Stimulated activated CD8-positive, alpha-beta memory T cell treated with anti-CD3 and anti-CD28 coated beads, Interleukin-4, amount 100 ng/mL, for 1 hour (primary cell): ENCODE results near the gene BAG5.
"Not testable (repeated sequence)": the region's sequence is repeated elsewhere in the genome, so short reads cannot be mapped to it uniquely, and the experiment has no call there.

Experiments used
- DNase-seq, 2 donors: peaks; one replicate each; pipeline ENCODE4 v3.0.0-alpha.2; 2020; ENCODE audit warnings: low read depth in 2 of 2, low spot score in 1 of 2

The BAG5 gene

DNA sequence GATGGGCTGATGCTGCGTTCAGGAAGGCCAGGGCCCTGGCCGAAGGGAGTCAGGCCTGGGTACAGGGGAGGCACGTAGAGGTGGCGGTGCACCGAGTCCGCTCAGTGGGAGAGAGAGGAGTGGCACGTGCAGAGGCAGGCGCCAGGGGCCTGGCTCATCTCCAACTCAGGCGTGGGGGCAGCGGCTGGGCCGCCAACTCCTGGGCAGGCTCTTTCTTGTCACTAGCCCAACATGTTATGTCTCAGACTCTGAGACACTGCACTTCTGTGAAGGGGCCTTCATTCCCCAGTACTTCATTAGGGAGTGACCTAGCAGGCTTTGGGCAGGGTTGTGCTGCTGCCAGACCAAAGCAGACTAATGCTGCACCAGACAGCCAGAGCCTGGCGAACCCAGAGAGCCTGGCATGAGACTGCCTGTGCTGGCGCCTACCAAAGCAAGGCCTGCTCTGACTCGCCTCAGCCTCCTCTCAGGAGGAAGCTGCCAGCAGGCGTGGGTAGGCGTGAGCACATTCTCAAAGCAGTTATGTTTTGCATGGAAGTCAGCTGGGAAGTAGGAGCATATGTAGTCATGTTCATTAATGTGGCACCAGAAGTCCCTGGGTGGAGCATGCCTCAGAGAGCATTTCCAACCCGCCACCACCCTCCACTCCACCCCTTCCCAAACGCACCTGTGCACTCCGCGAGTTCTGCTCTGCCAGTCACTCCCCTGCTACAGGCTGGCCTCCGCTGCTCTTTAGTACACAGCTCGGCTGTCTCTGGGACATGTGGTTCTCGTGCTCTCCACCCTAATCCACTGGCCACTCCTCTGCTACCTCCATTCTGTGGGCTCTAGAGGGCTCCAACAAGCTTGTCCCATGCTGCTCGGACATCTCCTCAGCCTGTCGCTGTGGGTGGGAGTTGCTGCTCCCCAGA lies 49.5 kb downstream of the BAG5 start:
- no peak for DNase-seq

DNA sequence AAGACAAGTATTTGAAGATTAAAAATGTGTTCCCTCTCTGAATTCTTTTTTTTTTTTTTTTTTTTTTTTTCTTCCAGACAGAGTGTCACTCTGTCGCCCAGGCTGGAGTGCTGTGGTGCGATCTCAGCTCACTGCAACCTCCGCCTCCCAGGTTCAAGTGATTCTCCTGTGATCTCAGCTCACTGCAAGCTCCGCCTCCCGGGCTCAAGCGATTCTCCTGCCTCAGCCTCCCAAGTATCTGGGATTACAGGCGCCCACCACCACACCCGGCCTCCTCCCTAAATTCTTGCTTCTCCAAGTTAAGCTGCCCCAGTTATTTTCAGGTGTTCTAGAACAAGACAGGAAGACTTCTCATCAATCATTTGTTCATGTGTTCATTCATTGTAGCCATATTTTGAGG lies 50.3 kb downstream of the BAG5 start:
- not testable (repeated sequence) for DNase-seq

DNA sequence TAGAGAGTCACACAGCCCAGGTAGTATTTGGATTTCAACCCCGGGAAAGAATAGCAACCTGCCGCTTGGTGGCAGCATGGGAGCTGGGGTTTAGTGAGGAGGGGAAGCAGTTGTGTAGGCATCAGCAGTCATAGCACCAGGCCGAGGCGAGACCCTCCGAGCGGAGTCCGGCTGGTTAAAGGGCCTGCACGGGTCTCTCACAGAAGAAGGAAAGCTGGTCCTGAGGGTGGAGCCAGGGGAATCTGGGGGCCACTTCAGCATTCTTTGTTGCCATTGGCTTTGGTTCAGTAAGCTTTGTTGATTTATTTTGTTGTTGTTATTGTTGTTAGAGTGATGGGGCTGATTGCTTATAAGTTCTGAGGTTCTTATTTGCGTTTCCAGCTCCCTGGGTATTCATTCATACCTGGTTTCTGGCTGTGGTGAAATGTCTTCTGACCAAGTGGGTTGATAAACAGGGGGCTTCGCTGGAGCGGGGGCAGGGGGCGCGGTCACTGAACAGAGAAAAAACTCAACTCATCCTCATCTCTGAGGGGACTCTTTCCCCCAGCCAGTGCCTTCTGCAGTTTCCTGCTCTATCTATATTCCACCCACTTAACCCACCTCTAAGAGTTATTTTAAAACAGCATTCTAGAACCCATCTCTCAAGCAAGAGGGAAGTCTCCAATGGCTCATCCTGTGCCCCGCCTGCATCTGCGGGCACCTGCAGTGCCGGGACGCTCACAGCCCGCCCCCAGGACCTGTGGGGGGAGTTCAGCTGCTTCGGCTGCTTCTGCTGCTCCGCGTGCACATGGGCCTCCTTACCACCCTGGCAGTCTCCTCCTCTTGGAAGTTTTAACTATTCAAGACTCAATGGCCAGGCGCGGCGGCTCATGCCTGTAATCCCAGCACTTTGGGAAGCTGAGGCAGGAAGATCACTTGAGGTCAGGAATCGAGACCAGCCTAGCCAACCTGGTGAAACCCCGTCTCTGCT lies 51.4 kb downstream of the BAG5 start:
- DNase-seq = no peak

DNA sequence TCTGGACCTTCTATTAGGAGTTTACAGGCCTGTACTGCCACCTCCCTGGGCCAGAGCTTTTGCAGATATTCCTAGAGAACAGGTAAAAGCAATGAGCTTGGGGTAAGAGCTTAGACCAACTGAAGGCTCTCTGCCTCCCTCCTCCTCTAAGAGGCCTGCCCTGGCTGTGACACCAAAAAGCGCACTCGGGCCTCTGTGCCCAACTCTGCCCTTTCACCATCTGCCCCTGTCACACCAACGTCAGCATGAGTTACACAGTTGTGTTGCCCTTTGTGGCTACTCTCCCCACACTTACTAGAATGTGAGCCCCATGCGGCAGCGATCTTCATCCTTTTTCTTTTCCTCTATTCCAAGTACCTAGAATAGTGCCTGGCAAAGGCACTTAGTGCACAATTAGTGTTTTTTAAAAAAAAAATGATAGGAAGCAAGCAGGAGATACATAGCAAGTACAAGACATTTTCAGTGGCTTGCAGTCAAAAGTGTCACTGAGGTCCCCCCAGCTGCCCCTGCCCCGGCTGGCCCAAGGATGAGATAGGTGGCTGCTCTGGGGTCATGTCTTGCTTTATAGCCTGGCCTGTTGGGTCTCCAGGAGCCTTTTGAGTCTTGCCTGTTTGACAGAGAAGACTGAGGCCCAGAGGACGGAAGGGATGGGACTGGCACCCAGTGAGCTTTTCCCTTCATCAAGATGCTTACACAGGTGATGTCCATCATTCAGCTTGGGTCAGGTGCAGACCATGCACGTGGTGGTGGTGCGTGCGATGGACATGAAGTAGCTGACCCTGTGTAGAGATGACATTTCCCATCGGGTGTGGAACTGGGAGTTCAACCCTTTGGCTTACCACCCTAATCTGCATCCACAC lies 52.4 kb downstream of the BAG5 start:
- no peak for DNase-seq

DNA sequence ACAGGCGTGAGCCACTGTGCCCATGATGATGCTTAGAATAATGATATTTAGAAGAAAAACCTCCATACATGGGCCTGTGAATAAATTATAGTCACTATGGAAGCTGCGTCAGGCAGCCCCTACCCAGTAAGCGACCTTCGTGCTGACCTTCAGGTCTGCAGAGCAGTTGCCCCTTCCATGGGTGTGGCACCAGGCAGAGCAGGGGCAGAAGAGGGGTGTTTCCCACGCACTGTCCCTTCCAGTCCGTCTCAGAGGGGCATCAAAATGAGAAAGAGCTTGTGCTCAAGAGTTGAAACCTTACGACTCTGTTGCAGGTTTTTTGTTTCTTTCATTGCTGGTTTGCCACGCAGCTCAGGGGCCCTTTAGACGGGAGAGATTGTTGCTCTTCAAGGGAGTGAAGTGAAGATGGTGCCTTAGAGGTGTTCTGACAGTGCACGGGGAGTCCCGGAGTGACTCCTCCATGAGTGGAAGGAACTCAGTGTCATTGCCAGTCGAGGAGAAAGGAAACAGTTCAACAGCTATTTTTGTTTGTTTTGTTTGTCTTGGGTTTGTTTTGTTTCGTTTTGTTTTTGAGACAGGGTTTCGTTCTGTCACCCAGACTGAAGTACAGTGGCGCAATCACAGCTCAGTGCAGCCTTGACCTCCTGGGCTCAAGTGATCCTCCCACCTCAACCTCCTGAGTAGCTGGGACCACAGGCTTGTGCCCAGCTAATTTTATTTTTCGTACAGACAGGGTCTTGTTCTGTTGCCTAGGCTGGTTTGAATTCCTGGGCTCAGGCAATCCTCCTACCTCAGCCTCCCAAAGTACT lies 53.7 kb downstream of the BAG5 start:
- DNase-seq = no peak

DNA sequence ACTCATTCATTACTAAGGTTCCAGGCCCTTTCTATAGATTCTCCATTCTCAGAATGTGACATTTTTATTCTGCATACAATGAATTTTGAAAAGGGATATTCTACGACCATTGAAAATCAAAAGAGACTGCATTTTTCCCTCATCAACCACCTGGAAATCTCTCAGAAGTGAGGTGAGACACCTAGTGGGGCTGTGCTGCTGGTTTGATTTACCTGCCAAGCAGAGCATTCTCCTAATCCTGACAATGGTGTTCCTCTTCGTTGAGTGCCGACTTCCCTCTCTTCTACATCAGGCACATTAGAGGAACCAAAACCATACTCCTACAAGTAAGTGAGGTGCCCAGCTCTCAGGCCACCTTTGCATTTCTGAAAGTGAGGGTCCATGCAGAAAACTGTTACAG lies 54.7 kb downstream of the BAG5 start:
- DNase-seq = no peak
